WTC11 (cell line): Measurements from ENCODE around the gene ZNF135. TPM values are rescaled to one million over a fixed set of nuclear protein-coding genes. Genes with fewer than 3 reads are reported as not detected.
A peak's percentile ranks its signal among the peaks of the same experiment; 100 is the strongest.

Experiments used
- ATAC-seq: fragments of 200-7000 bp; cut with Tn5 transposase; 2 replicates; pipeline ENCODE4 v1.10.0; 2021; ENCODE audit warnings: mild to moderate bottlenecking, moderate library complexity
- CTCF ChIA-PET: fragments of 300-600 bp; sonication (Branson Sonifier 250); formaldehyde crosslinking; loops from one replicate; lab custom pipeline; 2021; ENCODE audit warnings: antibody characterized with exemption; lab: Charles Lee
- POLR2A ChIA-PET: fragments of 350-600 bp; sonication (Branson Sonifier 250); formaldehyde crosslinking; loops from one replicate; lab custom pipeline; 2021; ENCODE audit warnings: antibody characterized with exemption; lab: Charles Lee
- DNase-seq: peaks from one replicate; pipeline ENCODE4 v3.0.0; 2021; ENCODE audit warnings: low spot score
- H3K27ac Mint-ChIP-seq: 2 replicates; pipeline ENCODE4 v1.8.0; 2021; ENCODE audit warnings: mixed read lengths
- H3K27me3 Mint-ChIP-seq: 2 replicates; pipeline ENCODE4 v1.8.0; 2021; ENCODE audit warnings: low read depth, mild to moderate bottlenecking, moderate library complexity, mixed read lengths
- H3K36me3 Mint-ChIP-seq: 2 replicates; pipeline ENCODE4 v1.8.0; 2021; ENCODE audit warnings: mixed read lengths
- H3K4me1 Mint-ChIP-seq: 2 replicates; pipeline ENCODE4 v1.8.0; 2022; ENCODE audit warnings: mixed read lengths
- H3K4me3 Mint-ChIP-seq: 2 replicates; pipeline ENCODE4 v1.8.0; 2021; ENCODE audit warnings: mild to moderate bottlenecking, moderate library complexity, mixed read lengths
- H3K9me3 Mint-ChIP-seq: 2 replicates; pipeline ENCODE4 v1.8.0; 2021; ENCODE audit warnings: mixed read lengths
- ATF3 ChIP-seq: sonication (generic); formaldehyde crosslinking; conservative IDR thresholded peaks from 2 replicates; pipeline ENCODE4 v1.8.1; 2022; ENCODE audit warnings: mild to moderate bottlenecking, missing genetic modification reagents
- CBFB ChIP-seq: sonication (generic); formaldehyde crosslinking; IDR thresholded peaks from 2 replicates; pipeline ENCODE4 v1.8.1; 2022; ENCODE audit warnings: mild to moderate bottlenecking, low read depth, missing genetic modification reagents
- ELF4 ChIP-seq: sonication (generic); formaldehyde crosslinking; IDR thresholded peaks from 2 replicates; pipeline ENCODE4 v1.8.1; 2022; ENCODE audit warnings: low read depth, mild to moderate bottlenecking, moderate library complexity, missing genetic modification reagents
- FOXJ3 ChIP-seq: sonication (generic); formaldehyde crosslinking; IDR thresholded peaks from 2 replicates; pipeline ENCODE4 v1.9.0; 2021; ENCODE audit warnings: missing genetic modification reagents, mild to moderate bottlenecking, borderline replicate concordance
- HMGA2 ChIP-seq: fragments of 250-450 bp; sonication (Bioruptor Pico); IDR thresholded peaks from 2 replicates; pipeline ENCODE4 v1.4.0; 2021; ENCODE audit warnings: mild to moderate bottlenecking, moderate library complexity
- HMGXB4 ChIP-seq: sonication (generic); formaldehyde crosslinking; IDR thresholded peaks from 2 replicates; pipeline ENCODE4 v1.8.1; 2023; ENCODE audit warnings: mild to moderate bottlenecking, moderate library complexity, missing genetic modification reagents
- MYBL2 ChIP-seq: sonication (generic); formaldehyde crosslinking; IDR thresholded peaks from 2 replicates; pipeline ENCODE4 v1.8.1; 2023; ENCODE audit warnings: mild to moderate bottlenecking, moderate library complexity, missing genetic modification reagents
- NFYB ChIP-seq: sonication (generic); formaldehyde crosslinking; conservative IDR thresholded peaks from 2 replicates; pipeline ENCODE4 v1.8.0; 2022; ENCODE audit warnings: low read depth, missing genetic modification reagents
- NR2C2 ChIP-seq: sonication (generic); formaldehyde crosslinking; IDR thresholded peaks from 2 replicates; pipeline ENCODE4 v1.8.0; 2022; ENCODE audit warnings: mild to moderate bottlenecking, missing genetic modification reagents
- NR3C1 ChIP-seq: sonication (generic); formaldehyde crosslinking; conservative IDR thresholded peaks from 2 replicates; pipeline ENCODE4 v1.8.1; 2023; ENCODE audit warnings: low read depth, mild to moderate bottlenecking, missing genetic modification reagents
- PRRX2 ChIP-seq: fragments of 250-450 bp; sonication (Bioruptor Pico); IDR thresholded peaks from 2 replicates; pipeline ENCODE4 v1.8.0; 2021; ENCODE audit warnings: mild to moderate bottlenecking
- RELA ChIP-seq: sonication (generic); formaldehyde crosslinking; IDR thresholded peaks from 2 replicates; pipeline ENCODE4 v1.8.1; 2022; ENCODE audit warnings: missing genetic modification reagents, mild to moderate bottlenecking, borderline replicate concordance
- RORB ChIP-seq: fragments of 250-450 bp; sonication (Bioruptor Pico); IDR thresholded peaks from 2 replicates; pipeline ENCODE4 v1.9.0; 2021; ENCODE audit warnings: mild to moderate bottlenecking
- SMAD4 ChIP-seq: sonication (generic); formaldehyde crosslinking; IDR thresholded peaks from 2 replicates; pipeline ENCODE4 v1.8.0; 2022; ENCODE audit warnings: mild to moderate bottlenecking, missing genetic modification reagents
- TEAD1 ChIP-seq: sonication (generic); formaldehyde crosslinking; IDR thresholded peaks from 2 replicates; pipeline ENCODE4 v1.8.0; 2022; ENCODE audit warnings: mild to moderate bottlenecking, missing genetic modification reagents
- TEAD4 ChIP-seq: sonication (generic); formaldehyde crosslinking; IDR thresholded peaks from 2 replicates; pipeline ENCODE4 v1.8.0; 2022; ENCODE audit warnings: mild to moderate bottlenecking, missing genetic modification reagents
- TP53 ChIP-seq: sonication (generic); formaldehyde crosslinking; IDR thresholded peaks from 2 replicates; pipeline ENCODE4 v1.8.1; 2023; ENCODE audit warnings: mild to moderate bottlenecking, missing genetic modification reagents
- USF2 ChIP-seq: sonication (generic); formaldehyde crosslinking; IDR thresholded peaks from 2 replicates; pipeline ENCODE4 v1.8.1; 2023; ENCODE audit warnings: mild to moderate bottlenecking, missing genetic modification reagents, moderate library complexity
- ZBTB21 ChIP-seq: sonication (generic); formaldehyde crosslinking; IDR thresholded peaks from 2 replicates; pipeline ENCODE4 v1.8.1; 2023; ENCODE audit warnings: mild to moderate bottlenecking, missing genetic modification reagents, borderline replicate concordance
- ZBTB43 ChIP-seq: sonication (generic); formaldehyde crosslinking; IDR thresholded peaks from 2 replicates; pipeline ENCODE4 v1.8.1; 2023; ENCODE audit warnings: mild to moderate bottlenecking, missing genetic modification reagents
- ZMAT4 ChIP-seq: fragments of 250-450 bp; sonication (Bioruptor Pico); IDR thresholded peaks from 2 replicates; pipeline ENCODE4 v1.9.0; 2021; ENCODE audit warnings: mild to moderate bottlenecking
- ZNF671 ChIP-seq: fragments of 250-450 bp; sonication (Bioruptor Pico); IDR thresholded peaks from 2 replicates; pipeline ENCODE4 v1.8.0; 2021; ENCODE audit warnings: mild to moderate bottlenecking
- total RNA-seq: library from RNA; stranded (reverse); gene quantifications from 3 replicates; pipeline ENCODE4 v1.2.3, GENCODE V29; 2021

ZNF135 gene
- total RNA-seq, 1 experiment from 2014 or later = 5.6 TPM

GRCh38 chr19:58084596-58085347, 25.7 kb downstream of the ZNF135 start (continued):
- TF ChIP-seq HMGXB4 (CRISPR knock-in tag) (no peak), RELA (CRISPR knock-in tag) (no peak), PRRX2 (CRISPR knock-in tag) (no peak), ZBTB43 (CRISPR knock-in tag) (no peak), CBFB (CRISPR knock-in tag) (no peak)

- H3K4me1 Mint-ChIP-seq = no peaks in the 10 kb centered on the region
- DNase-seq = no peak
- ChIA-PET CTCF (interaction anchor here (1.9 kb wide), 1 partner anchor 30 kb away, joined by 5 read pairs; no protein-coding TSS in a partner anchor), POLR2A (no interaction called here)
- H3K36me3 Mint-ChIP-seq = peaks cover 21% of the 10 kb centered on the region
- H3K27me3 Mint-ChIP-seq = peaks cover 5% of the 10 kb centered on the region
- no peak overlapping the region for H3K27ac Mint-ChIP-seq
- H3K9me3 Mint-ChIP-seq = peaks cover 8% of the 10 kb centered on the region
- no peak for TF ChIP-seq TEAD4 (CRISPR knock-in tag)
- ATAC-seq = peak; percentile 18; the same call in 1 of the 2 replicates
- H3K4me3 Mint-ChIP-seq = no peak overlapping the region
Measured at GRCh38 chr19:58085348-58085875, 26.3 kb downstream of the ZNF135 start.

GRCh38 chr19:58086825-58087710, 28.0 kb downstream of the ZNF135 start:
- TF ChIP-seq RORB (CRISPR knock-in tag) (no peak), ZMAT4 (CRISPR knock-in tag) (no peak), TEAD1 (no peak), NR2C2 (CRISPR knock-in tag) (no peak), ZBTB21 (no peak), USF2 (CRISPR knock-in tag) (no peak), ELF4 (CRISPR knock-in tag) (no peak)
- TF ChIP-seq, all 79 proteins: peak for 0
- H3K4me1 Mint-ChIP-seq = peaks cover 6% of the 10 kb centered on the region
- POLR2A ChIA-PET = no interaction called here
- no peak overlapping the region for H3K27ac Mint-ChIP-seq
- DNase-seq = no peak
- no peak overlapping the region for H3K4me3 Mint-ChIP-seq
- CTCF ChIA-PET = interaction anchor here (1.9 kb wide), 1 partner anchor 32 kb away, joined by 5 read pairs; no protein-coding TSS in a partner anchor
- H3K36me3 Mint-ChIP-seq = peaks cover 21% of the 10 kb centered on the region
- no peaks in the 10 kb centered on the region for H3K27me3 Mint-ChIP-seq
- no peak for ATAC-seq
- peaks cover 4% of the 10 kb centered on the region; the same call in 1 of the 2 replicates for H3K9me3 Mint-ChIP-seq

GRCh38 chr19:58088521-58089052, 29.5 kb downstream of the ZNF135 start:
- Mint-ChIP-seq H3K36me3 (peaks cover 18% of the 10 kb centered on the region), H3K4me1 (peaks cover 6% of the 10 kb centered on the region), H3K4me3 (no peak overlapping the region), H3K9me3 (no peaks in the 10 kb centered on the region), H3K27me3 (no peaks in the 10 kb centered on the region), H3K27ac (no peak overlapping the region)
- DNase-seq (no peak), ATAC-seq (no peak)
- CTCF ChIA-PET = no interaction called here
- POLR2A ChIA-PET = no interaction called here
- no peak for TF ChIP-seq MYBL2 (CRISPR knock-in tag)
- TF ChIP-seq FOXJ3 = no peak
- TF ChIP-seq ATF3 (CRISPR knock-in tag) = no peak
- no peak for TF ChIP-seq HMGA2 (CRISPR knock-in tag)
- TF ChIP-seq ZNF671 (CRISPR knock-in tag) = no peak
- no peak for TF ChIP-seq NR3C1 (CRISPR knock-in tag)
- no peak for TF ChIP-seq TP53 (CRISPR knock-in tag)
- no peak for TF ChIP-seq SMAD4
- TF ChIP-seq NFYB = no peak
